LNCaP clone FGC (cell line): ENCODE data around the gene NCF2.

Source experiments
- DNase-seq: peaks from one replicate; pipeline ENCODE4 v3.0.0-alpha.2; 2011; ENCODE audit warnings: low read depth
- H3K4me3 ChIP-seq: 2 replicates; pipeline ENCODE4 v1.5.1; 2011; ENCODE audit warnings: mild to moderate bottlenecking, low read depth, low read length, control low read depth
- CTCF ChIP-seq: IDR thresholded peaks from 2 replicates; pipeline ENCODE4 v1.5.1; 2012; ENCODE audit warnings: mild to moderate bottlenecking; ENCODE audit not compliant: control insufficient read depth, insufficient read depth; ENCODE audit errors: extremely low read depth

Gene NCF2

GRCh38 chr1:183533617-183534174 lies 56.6 kb downstream of the NCF2 start:
- no peak overlapping the region for H3K4me3 ChIP-seq
- DNase-seq = no peak
- TF ChIP-seq CTCF = no peak

- H3K4me3 ChIP-seq = no peak overlapping the region
- DNase-seq = peak; percentile 63
- TF ChIP-seq CTCF = no peak
Observed at GRCh38 chr1:183528577-183528976, 61.7 kb downstream of the NCF2 start.

GRCh38 chr1:183522104-183522503 lies 68.2 kb downstream of the NCF2 start:
- no peak for DNase-seq
- H3K4me3 ChIP-seq = no peak overlapping the region
- TF ChIP-seq CTCF = no peak

- DNase-seq = no peak
- no peak for TF ChIP-seq CTCF
- H3K4me3 ChIP-seq = no peak overlapping the region
Observed at GRCh38 chr1:183520379-183520778, 69.9 kb downstream of the NCF2 start.

GRCh38 chr1:183517401-183517800 lies 72.9 kb downstream of the NCF2 start:
- no peak for DNase-seq
- H3K4me3 ChIP-seq = no peak overlapping the region
- no peak for TF ChIP-seq CTCF

- no peak for TF ChIP-seq CTCF
- no peak overlapping the region for H3K4me3 ChIP-seq
Observed at GRCh38 chr1:183516725-183517124, 73.5 kb downstream of the NCF2 start.

GRCh38 chr1:183515002-183515689 lies 75.1 kb downstream of the NCF2 start:
- H3K4me3 ChIP-seq = no peak overlapping the region
- TF ChIP-seq CTCF = no peak
- DNase-seq = no peak

More at GRCh38 chr1:183516725-183517124, 73.5 kb downstream of the NCF2 start:
- no peak for DNase-seq
